Stomach smooth muscle (tissue), 2 donors: Measurements from ENCODE around the gene MGAT4C.

Source experiments
- H3K27ac ChIP-seq: one replicate; pipeline ENCODE4 v1.7.0; 2013; ENCODE audit warnings: mild to moderate bottlenecking, low read length, inconsistent platforms
- H3K27me3 ChIP-seq, 2 donors: one replicate each; pipeline ENCODE4 v1.7.0; 2013; ENCODE audit warnings: low read length in 2 of 2; ENCODE audit not compliant: insufficient read depth in 2 of 2, control insufficient read depth in 1 of 2
- H3K36me3 ChIP-seq, 2 donors: one replicate each; pipeline ENCODE4 v1.7.0; 2013; ENCODE audit warnings: low read length in 2 of 2; ENCODE audit not compliant: control insufficient read depth in 2 of 2, insufficient read depth in 2 of 2
- H3K4me1 ChIP-seq: one replicate; pipeline ENCODE4 v1.7.0; 2013; ENCODE audit warnings: low read length; ENCODE audit not compliant: control insufficient read depth, insufficient read depth
- H3K4me3 ChIP-seq, 2 donors: one replicate each; pipeline ENCODE4 v1.7.0; 2013; ENCODE audit warnings: low read length in 2 of 2
- H3K9ac ChIP-seq, 2 donors: one replicate each; pipeline ENCODE4 v1.7.0; 2013; ENCODE audit warnings: low read length in 2 of 2, mild to moderate bottlenecking in 1 of 2
- H3K9me3 ChIP-seq, 2 donors: one replicate each; pipeline ENCODE4 v1.7.0; 2013; ENCODE audit warnings: low read length in 2 of 2; ENCODE audit not compliant: control insufficient read depth in 2 of 2
- donor health status: healthy.
- donor health status: Pancreatic carcinoma.

The MGAT4C gene

DNA sequence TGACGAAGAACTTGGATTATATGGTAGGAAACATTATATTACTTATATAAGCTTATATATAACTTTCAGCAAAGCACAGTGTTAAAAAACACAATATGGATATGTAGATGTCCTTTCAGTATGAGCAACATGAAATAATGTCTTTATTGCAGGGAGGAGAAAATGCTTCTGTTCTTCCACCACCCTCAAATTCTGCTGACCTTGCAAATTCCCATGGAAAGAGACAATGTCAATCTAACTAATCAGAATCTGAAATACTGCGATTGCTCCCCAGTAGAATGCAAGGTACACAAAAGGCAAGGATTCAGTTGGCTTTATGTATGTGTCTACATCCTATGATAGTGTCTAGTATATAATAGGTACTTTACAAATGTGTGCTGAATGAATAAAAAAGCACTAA is 26.4 kb downstream of the MGAT4C start:
- Histone ChIP-seq H3K9ac (no peak overlapping the region), H3K9me3 (no peaks in the 10 kb centered on the region), H3K4me3 (no peak overlapping the region), H3K36me3 (no peaks in the 10 kb centered on the region), H3K4me1 (no peaks in the 10 kb centered on the region), H3K27ac (no peak overlapping the region), H3K27me3 (no peaks in the 10 kb centered on the region)

GRCh38 chr12:86228656-86229055 is 27.5 kb downstream of the MGAT4C start:
- Histone ChIP-seq H3K27ac (no peak overlapping the region), H3K9ac (no peak overlapping the region), H3K4me3 (no peak overlapping the region), H3K4me1 (no peaks in the 10 kb centered on the region), H3K36me3 (no peaks in the 10 kb centered on the region), H3K9me3 (no peaks in the 10 kb centered on the region), H3K27me3 (no peaks in the 10 kb centered on the region)

DNA sequence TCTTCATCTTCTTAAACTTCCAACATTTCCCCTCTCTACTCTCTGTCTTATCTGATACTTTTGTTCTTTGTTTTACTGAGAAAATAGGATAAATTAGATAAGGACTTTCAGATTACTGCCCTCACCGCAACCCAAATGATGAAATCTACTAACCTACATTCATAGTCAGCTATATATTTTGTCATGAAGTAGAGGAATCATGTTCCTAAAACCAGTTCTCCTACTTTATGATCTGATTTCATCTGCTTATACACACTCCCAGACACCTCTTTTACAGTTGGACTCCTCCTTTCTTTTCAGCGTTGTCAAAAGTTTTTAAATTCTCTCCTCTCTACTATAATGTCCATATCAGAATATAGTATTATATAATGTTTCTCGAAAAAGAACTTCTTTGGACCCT is 29.7 kb downstream of the MGAT4C start:
- no peaks in the 10 kb centered on the region for H3K27me3 ChIP-seq
- H3K9me3 ChIP-seq = no peaks in the 10 kb centered on the region
- H3K27ac ChIP-seq = no peak overlapping the region
- no peak overlapping the region for H3K4me3 ChIP-seq
- no peak overlapping the region for H3K9ac ChIP-seq
- no peaks in the 10 kb centered on the region for H3K4me1 ChIP-seq
- no peaks in the 10 kb centered on the region for H3K36me3 ChIP-seq

DNA sequence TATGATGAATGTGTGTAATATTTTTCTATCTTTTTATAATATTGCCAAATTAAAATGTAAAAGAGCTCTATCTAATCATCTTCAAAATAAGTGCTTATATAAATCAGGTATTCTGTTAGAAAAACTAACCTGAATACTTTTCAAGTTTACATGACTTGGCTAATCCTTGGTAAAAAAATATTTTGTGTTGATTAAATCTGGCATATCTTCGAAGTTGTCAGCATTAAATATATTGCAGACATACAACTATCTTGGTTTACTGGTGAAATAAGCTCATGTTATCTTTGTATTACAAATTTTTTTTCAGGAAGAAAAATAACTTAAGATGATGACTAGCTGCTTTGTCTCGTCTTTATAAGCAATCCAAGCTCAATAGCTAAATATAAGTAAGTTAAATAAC is 39.6 kb downstream of the MGAT4C start:
- no peak overlapping the region for H3K9ac ChIP-seq
- no peaks in the 10 kb centered on the region for H3K27me3 ChIP-seq
- no peaks in the 10 kb centered on the region for H3K9me3 ChIP-seq
- H3K4me1 ChIP-seq = no peaks in the 10 kb centered on the region
- H3K36me3 ChIP-seq = no peaks in the 10 kb centered on the region
- no peak overlapping the region for H3K27ac ChIP-seq
- no peak overlapping the region for H3K4me3 ChIP-seq

GRCh38 chr12:86213012-86213411 is 43.2 kb downstream of the MGAT4C start:
- H3K36me3 ChIP-seq = no peaks in the 10 kb centered on the region
- no peaks in the 10 kb centered on the region for H3K27me3 ChIP-seq
- no peak overlapping the region for H3K4me3 ChIP-seq
- H3K4me1 ChIP-seq = no peaks in the 10 kb centered on the region
- no peaks in the 10 kb centered on the region for H3K9me3 ChIP-seq
- no peak overlapping the region for H3K9ac ChIP-seq
- H3K27ac ChIP-seq = no peak overlapping the region

- Histone ChIP-seq H3K4me1 (no peaks in the 10 kb centered on the region), H3K9me3 (no peaks in the 10 kb centered on the region), H3K36me3 (no peaks in the 10 kb centered on the region), H3K27me3 (no peaks in the 10 kb centered on the region), H3K9ac (no peak overlapping the region), H3K27ac (no peak overlapping the region), H3K4me3 (no peak overlapping the region)
These were observed 57.3 kb downstream of the MGAT4C start for GRCh38 chr12:86198696-86199444.

DNA sequence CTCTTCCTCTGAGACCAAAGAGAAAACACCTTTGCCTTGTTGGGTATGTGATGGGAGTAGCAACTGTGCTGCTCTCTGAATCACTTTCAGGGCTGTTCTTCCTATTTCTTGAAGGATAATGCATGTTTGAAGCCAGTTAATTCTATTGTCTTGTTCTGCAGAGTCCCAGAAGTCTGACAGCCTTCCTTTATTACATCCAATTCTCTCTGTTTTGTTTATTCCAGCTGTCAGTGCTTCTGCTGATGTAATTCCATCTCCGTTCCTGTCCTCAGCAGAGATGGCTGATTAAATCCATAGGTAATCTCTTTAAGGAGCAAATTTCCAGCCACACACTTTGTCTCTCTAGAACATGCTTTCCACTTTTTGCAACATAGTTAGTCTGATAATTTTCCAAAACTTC is 59.7 kb downstream of the MGAT4C start:
- Histone ChIP-seq H3K4me3 (no peak overlapping the region), H3K27ac (no peak overlapping the region), H3K27me3 (no peaks in the 10 kb centered on the region), H3K36me3 (no peaks in the 10 kb centered on the region), H3K9me3 (no peaks in the 10 kb centered on the region), H3K9ac (no peak overlapping the region), H3K4me1 (no peaks in the 10 kb centered on the region)

- no peak overlapping the region for H3K27ac ChIP-seq
- H3K9me3 ChIP-seq = no peaks in the 10 kb centered on the region
- no peak overlapping the region for H3K4me3 ChIP-seq
- H3K36me3 ChIP-seq = no peaks in the 10 kb centered on the region
- no peak overlapping the region for H3K9ac ChIP-seq
- no peaks in the 10 kb centered on the region for H3K27me3 ChIP-seq
- no peaks in the 10 kb centered on the region for H3K4me1 ChIP-seq
These were observed 61.5 kb downstream of the MGAT4C start for GRCh38 chr12:86194721-86195120.

DNA sequence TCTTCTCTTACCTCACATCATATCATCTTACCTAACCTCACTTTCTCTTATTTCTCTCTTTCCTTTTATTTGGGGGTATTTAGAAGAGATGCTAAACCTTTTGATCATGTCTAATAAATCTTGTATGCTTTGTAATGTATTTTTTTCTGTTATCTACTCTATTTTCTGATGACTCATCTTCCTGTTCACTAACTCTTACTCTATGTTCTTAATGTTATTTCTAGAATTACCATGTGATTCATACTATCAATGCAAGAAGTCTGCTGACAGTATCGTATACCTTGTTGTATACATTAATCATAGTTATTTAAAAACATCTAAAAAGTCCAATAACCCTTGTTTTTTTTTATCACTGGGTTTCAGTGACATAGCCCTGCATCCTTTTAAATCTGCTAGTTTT is 62.3 kb downstream of the MGAT4C start:
- H3K36me3 ChIP-seq = no peaks in the 10 kb centered on the region
- no peak overlapping the region for H3K9ac ChIP-seq
- no peaks in the 10 kb centered on the region for H3K27me3 ChIP-seq
- H3K9me3 ChIP-seq = no peaks in the 10 kb centered on the region
- no peaks in the 10 kb centered on the region for H3K4me1 ChIP-seq
- H3K27ac ChIP-seq = no peak overlapping the region
- H3K4me3 ChIP-seq = no peak overlapping the region

- Histone ChIP-seq H3K36me3 (no peaks in the 10 kb centered on the region), H3K4me3 (no peak overlapping the region), H3K9ac (no peak overlapping the region), H3K9me3 (no peaks in the 10 kb centered on the region), H3K27ac (no peak overlapping the region), H3K4me1 (no peaks in the 10 kb centered on the region), H3K27me3 (no peaks in the 10 kb centered on the region)
These were observed 68.0 kb downstream of the MGAT4C start for GRCh38 chr12:86188226-86188625.

DNA sequence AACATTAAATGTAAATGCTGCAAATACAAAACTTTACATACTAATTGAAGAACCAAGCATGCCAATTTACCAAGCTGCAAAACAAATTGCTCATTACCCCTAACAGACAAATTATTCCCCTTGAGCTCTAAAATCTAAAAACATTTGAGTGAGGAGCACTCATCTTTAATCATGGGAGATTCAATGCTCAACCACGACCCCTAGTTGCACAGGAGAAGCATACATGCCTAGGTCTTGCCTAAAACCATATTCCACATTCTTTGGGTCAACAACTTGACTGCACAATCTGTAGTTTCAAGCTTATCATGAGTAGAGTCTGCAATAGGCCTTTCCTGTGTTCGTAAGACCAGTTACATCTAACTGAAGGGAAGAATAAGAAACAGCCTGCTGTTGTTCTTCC is 69.7 kb downstream of the MGAT4C start:
- no peaks in the 10 kb centered on the region for H3K36me3 ChIP-seq
- H3K27me3 ChIP-seq = no peaks in the 10 kb centered on the region
- H3K27ac ChIP-seq = no peak overlapping the region
- H3K9me3 ChIP-seq = no peaks in the 10 kb centered on the region
- no peak overlapping the region for H3K9ac ChIP-seq
- no peak overlapping the region for H3K4me3 ChIP-seq
- H3K4me1 ChIP-seq = no peaks in the 10 kb centered on the region
